Lower leg skin (tissue), 4 donors: Measurements from ENCODE around the gene PLEKHH3. TPM values are rescaled to one million over a fixed set of nuclear protein-coding genes. Genes with fewer than 3 reads are reported as not detected.

Experiments used
- DNase-seq, 2 donors: peaks; one replicate each; pipeline ENCODE4 v3.0.0-alpha.2; 2019; ENCODE audit warnings: low spot score in 2 of 2
- H3K4me3 ChIP-seq: fragments of 200-600 bp; sonication (generic); 2 replicates; pipeline ENCODE4 v1.5.1; 2017; ENCODE audit warnings: mild to moderate bottlenecking, low read depth; ENCODE audit not compliant: poor library complexity, severe bottlenecking
- CTCF ChIP-seq, 3 donors: fragments of 450-650 bp; IDR thresholded peaks; one replicate each; pipeline ENCODE4 v1.5.1; 2016; ENCODE audit warnings: antibody characterized with exemption in 3 of 3, mild to moderate bottlenecking in 3 of 3, moderate library complexity in 2 of 3
- POLR2A ChIP-seq, 2 donors: fragments of 450-650 bp; IDR thresholded peaks; one replicate each; pipeline ENCODE4 v1.6.1; 2016 to 2017; ENCODE audit warnings: antibody characterized with exemption in 2 of 2, mild to moderate bottlenecking in 1 of 2, moderate library complexity in 1 of 2
- WGBS, 2 donors: methylation state at CpG; one replicate each; pipeline ENCODE4 v1.1.5; 2018; 5-methylcytosine and 5-hydroxymethylcytosine counted together
- intact Hi-C: fragments of 100-400 bp; cut with DNase I; formaldehyde crosslinking; loops from one replicate; pipeline ENCODE4 v1.15.0; 2023; ENCODE audit warnings: low total_unique reads
- total RNA-seq, 4 donors: library from RNA; depleted of rRNA; stranded (reverse); fragments of >200 nt; gene quantifications; one replicate each; pipeline ENCODE4 v1.1.0, GENCODE V29; 2016

PLEKHH3 gene
- total RNA-seq, 4 donors from 2014 or later, result 36.1 to 66.6 (median 44.0) TPM

DNA sequence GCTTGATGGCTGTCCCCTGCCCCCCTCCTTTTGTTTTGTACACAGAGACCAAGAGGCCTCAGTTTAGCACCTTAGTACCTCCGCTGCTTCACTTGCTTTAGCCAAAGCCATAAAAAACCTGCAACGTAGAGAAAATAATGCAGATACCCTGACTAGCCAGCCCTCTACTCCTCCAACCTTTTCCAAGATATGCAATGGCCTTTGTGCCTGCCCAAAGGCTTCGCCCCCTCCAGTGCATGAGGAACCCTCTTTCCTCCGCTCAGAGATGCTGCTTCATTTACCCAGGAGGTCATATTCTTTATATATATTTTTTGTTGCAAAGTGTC, 22.6 kb upstream of the PLEKHH3 start:
- H3K4me3 ChIP-seq, result no peak overlapping the region
- no peak for TF ChIP-seq POLR2A (IDR thresholded peaks at IDR 0.05)
- TF ChIP-seq CTCF (IDR thresholded peaks at IDR 0.05), result no peak
- 84 to 95% methylated on average over 4 of the region's 4 CpGs for WGBS, 2 donors
- intact Hi-C loops, result no loop called here
- DNase-seq, result peak in 1 of 2 donors; percentile 26

- 36 to 50% methylated on average over 2 of the region's 2 CpGs for WGBS, 2 donors
- TF ChIP-seq POLR2A (IDR thresholded peaks at IDR 0.05) (no peak), CTCF (IDR thresholded peaks at IDR 0.05) (no peak)
- intact Hi-C loops, result no loop called here
- H3K4me3 ChIP-seq, result no peak overlapping the region
- DNase-seq, result no peak
Observed at GRCh38 chr17:42698736-42699414, 22.1 kb upstream of the PLEKHH3 start.

DNA sequence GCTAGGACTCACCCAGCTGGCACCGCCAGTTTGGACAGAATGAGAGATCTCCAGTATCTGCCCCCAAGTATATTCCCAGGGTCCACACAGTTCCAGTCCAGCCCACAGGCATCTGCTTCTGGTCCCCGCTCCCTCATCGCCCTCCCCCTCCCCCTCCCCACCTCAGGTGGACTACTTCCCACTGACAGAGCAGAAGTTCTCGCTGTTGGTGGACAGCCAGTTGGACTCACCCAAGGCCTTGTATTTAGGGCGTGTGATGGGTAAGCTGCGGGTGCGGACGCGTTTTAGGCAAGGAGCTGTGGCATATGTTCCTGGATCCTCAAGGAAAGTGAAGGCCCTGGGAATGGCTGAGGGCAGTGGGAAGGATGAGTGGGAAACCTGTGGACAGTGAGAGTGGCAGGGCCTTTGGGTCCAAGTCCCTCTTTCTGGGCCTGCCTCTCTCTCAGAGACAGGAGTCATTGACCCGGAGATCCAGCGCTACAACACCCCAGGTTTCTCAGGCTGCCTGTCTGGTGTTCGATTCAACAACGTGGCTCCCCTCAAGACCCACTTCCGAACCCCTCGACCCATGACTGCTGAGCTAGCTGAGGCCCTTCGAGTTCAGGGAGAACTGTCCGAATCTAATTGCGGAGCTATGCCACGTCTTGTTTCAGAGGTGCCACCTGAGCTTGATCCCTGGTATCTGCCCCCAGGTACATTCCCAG, 20.5 kb upstream of the PLEKHH3 start:
- H3K4me3 ChIP-seq, result no peak overlapping the region
- WGBS, 2 donors, result 89 to 92% methylated on average over 19 of the region's 19 CpGs
- TF ChIP-seq CTCF (IDR thresholded peaks at IDR 0.05) (no peak), POLR2A (IDR thresholded peaks at IDR 0.05) (no peak)
- DNase-seq, result no peak
- intact Hi-C loops, result no loop called here

DNA sequence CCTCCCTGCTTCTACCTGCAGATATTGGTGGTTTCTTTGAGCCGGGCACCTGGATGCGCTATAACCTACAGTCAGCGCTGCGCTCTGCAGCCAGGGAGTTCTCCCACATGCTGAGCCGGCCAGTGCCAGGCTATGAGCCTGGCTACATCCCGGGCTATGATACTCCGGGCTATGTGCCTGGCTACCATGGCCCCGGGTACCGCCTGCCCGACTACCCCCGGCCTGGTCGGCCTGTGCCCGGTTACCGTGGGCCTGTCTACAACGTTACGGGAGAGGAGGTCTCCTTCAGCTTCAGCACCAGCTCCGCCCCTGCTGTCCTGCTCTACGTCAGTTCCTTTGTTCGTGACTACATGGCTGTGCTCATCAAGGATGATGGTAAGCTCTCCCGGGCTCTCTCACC, 18.7 kb upstream of the PLEKHH3 start:
- intact Hi-C loops, result no loop called here
- no peak for DNase-seq
- H3K4me3 ChIP-seq, result no peak overlapping the region
- TF ChIP-seq CTCF (IDR thresholded peaks at IDR 0.05) (no peak), POLR2A (IDR thresholded peaks at IDR 0.05) (no peak)
- WGBS, 2 donors, result 92% methylated on average over 20 of the region's 20 CpGs

DNA sequence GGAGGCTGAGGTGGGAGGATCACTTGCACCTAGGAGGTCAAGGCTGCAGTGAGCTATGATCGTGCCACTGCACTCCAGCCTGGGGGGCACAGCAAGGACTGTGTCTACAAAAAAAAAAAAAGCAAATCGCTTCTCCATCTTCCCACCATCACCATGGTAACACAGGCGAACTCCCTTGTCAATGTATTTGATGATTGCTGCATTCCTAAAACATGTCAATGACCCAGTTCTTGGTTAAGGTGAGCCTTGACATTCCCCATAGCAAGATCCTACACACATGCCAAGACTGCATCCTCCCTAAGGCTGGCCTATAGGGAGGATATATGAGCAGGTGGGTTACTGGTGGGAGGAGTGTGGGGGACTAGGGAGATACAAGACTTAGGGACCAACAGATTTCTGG, 17.7 kb upstream of the PLEKHH3 start:
- H3K4me3 ChIP-seq, result no peak overlapping the region
- DNase-seq, result no peak
- WGBS, 2 donors, result 89 to 96% methylated on average over 3 of the region's 3 CpGs
- intact Hi-C loops, result no loop called here
- no peak for TF ChIP-seq CTCF (IDR thresholded peaks at IDR 0.05)
